IMR-90 (cell line): ENCODE measurements around the gene SH2B2. TPM values are rescaled to one million over a fixed set of nuclear protein-coding genes. Genes with fewer than 3 reads are reported as not detected.

Source experiments
- ATAC-seq: fragments of 200-7000 bp; cut with Tn5 transposase; 2 replicates; pipeline ENCODE4 v1.9.1; 2020; ENCODE audit warnings: low read depth, mild to moderate bottlenecking, moderate library complexity
- BruUV-seq: library from RNA; stranded (reverse); fragments of 400-500 nt; replicated peaks from 2 replicates; lab custom pipeline; 2021; lab: Mats Ljungman, UMichigan
- CTCF ChIA-PET: fragments of 300-600 bp; formaldehyde crosslinking; extraction: SDS; loops from one replicate; lab custom pipeline; 2021; ENCODE audit warnings: antibody characterized with exemption; lab: Yijun Ruan, JAX
- POLR2A ChIA-PET: fragments of 300-600 bp; sonication (Branson Sonifier 250); formaldehyde crosslinking; loops from one replicate; lab custom pipeline; 2022; ENCODE audit warnings: antibody characterized with exemption; ENCODE audit not compliant: unreplicated experiment; lab: Charles Lee
- DNase-seq: peaks from one replicate; pipeline ENCODE4 v3.0.0; 2013
- H2AFZ ChIP-seq: replicated peaks from 2 replicates; pipeline ENCODE3; 2013; ENCODE audit warnings: low read length, mild to moderate bottlenecking; ENCODE audit not compliant: poor library complexity
- H2AK5ac ChIP-seq: 2 replicates; pipeline ENCODE4 v1.6.1; 2013; ENCODE audit warnings: low read depth, low read length, inconsistent platforms
- H2AK9ac ChIP-seq: replicated peaks from 2 replicates; pipeline ENCODE3; 2013; ENCODE audit warnings: mild to moderate bottlenecking, low read depth, low read length, moderate library complexity; ENCODE audit not compliant: poor library complexity
- H2BK120ac ChIP-seq: 2 replicates; pipeline ENCODE4 v1.6.1; 2013; ENCODE audit warnings: low read depth, low read length, inconsistent platforms
- H2BK15ac ChIP-seq: 3 replicates; pipeline ENCODE4 v1.6.1; 2013; ENCODE audit warnings: low read depth, low read length, inconsistent platforms
- H2BK20ac ChIP-seq: 2 replicates; pipeline ENCODE4 v1.6.1; 2013; ENCODE audit warnings: low read depth, mild to moderate bottlenecking, inconsistent platforms, low read length, moderate library complexity
- H2BK5ac ChIP-seq: 2 replicates; pipeline ENCODE4 v1.6.1; 2013; ENCODE audit warnings: mild to moderate bottlenecking, low read depth, low read length, inconsistent platforms; ENCODE audit not compliant: poor library complexity, severe bottlenecking
- H3K14ac ChIP-seq: replicated peaks from 2 replicates; pipeline ENCODE4 v1.6.1; 2013; ENCODE audit warnings: low read depth, low read length, inconsistent platforms
- H3K18ac ChIP-seq: 2 replicates; pipeline ENCODE4 v1.6.1; 2013; ENCODE audit warnings: low read depth, low read length, control low read depth
- H3K23ac ChIP-seq: 2 replicates; pipeline ENCODE4 v1.6.1; 2013; ENCODE audit warnings: low read depth, low read length, inconsistent platforms
- H3K27ac ChIP-seq: 2 replicates; pipeline ENCODE4 v1.5.1; 2013; ENCODE audit warnings: mild to moderate bottlenecking, control low read depth, low read length; ENCODE audit not compliant: insufficient read depth
- H3K27me3 ChIP-seq: 2 replicates; pipeline ENCODE4 v1.6.1; 2013; ENCODE audit warnings: low read length; ENCODE audit not compliant: control insufficient read depth, insufficient read depth
- H3K36me3 ChIP-seq: 2 replicates; pipeline ENCODE4 v1.6.1; 2013; ENCODE audit warnings: low read length, mixed read lengths; ENCODE audit not compliant: control insufficient read depth, insufficient read depth
- H3K4ac ChIP-seq: 2 replicates; pipeline ENCODE4 v1.6.1; 2013; ENCODE audit warnings: low read depth, low read length, inconsistent platforms
- H3K4me1 ChIP-seq: 2 replicates; pipeline ENCODE4 v1.6.1; 2013; ENCODE audit warnings: low read length, mixed read lengths; ENCODE audit not compliant: control insufficient read depth, insufficient read depth
- H3K4me2 ChIP-seq: 2 replicates; pipeline ENCODE4 v1.6.1; 2013; ENCODE audit warnings: low read depth, mild to moderate bottlenecking, control low read depth, low read length, moderate library complexity
- H3K4me3 ChIP-seq: 2 replicates; pipeline ENCODE4 v1.5.1; 2013; ENCODE audit warnings: low read depth, mild to moderate bottlenecking, control low read depth, low read length, moderate library complexity; ENCODE audit not compliant: insufficient read depth
- H3K56ac ChIP-seq: 2 replicates; pipeline ENCODE4 v1.6.1; 2013; ENCODE audit warnings: low read length, inconsistent platforms; ENCODE audit not compliant: insufficient read depth; ENCODE audit errors: extremely low read depth
- H3K79me1 ChIP-seq, 2 experiments: 2 replicates each; pipeline ENCODE4 v1.6.1; 2013; ENCODE audit warnings: low read length in 2 of 2, inconsistent platforms in 1 of 2, low read depth in 1 of 2
- H3K9ac ChIP-seq: 2 replicates; pipeline ENCODE4 v1.6.1; 2013; ENCODE audit warnings: low read depth, low read length, control low read depth
- H3K9me1 ChIP-seq: 2 replicates; pipeline ENCODE4 v1.6.1; 2013; ENCODE audit warnings: low read length, inconsistent platforms; ENCODE audit not compliant: insufficient read depth
- H3K9me3 ChIP-seq: 2 replicates; pipeline ENCODE4 v1.6.1; 2013; ENCODE audit warnings: low read length; ENCODE audit not compliant: control insufficient read depth, insufficient read depth
- H4K20me1 ChIP-seq: 2 replicates; pipeline ENCODE4 v1.6.1; 2013; ENCODE audit warnings: low read length, inconsistent platforms; ENCODE audit not compliant: insufficient read depth
- H4K5ac ChIP-seq: 2 replicates; pipeline ENCODE4 v1.6.1; 2013; ENCODE audit warnings: mild to moderate bottlenecking, low read depth, low read length, control low read depth
- H4K8ac ChIP-seq, 2 experiments: 2 replicates each; pipeline ENCODE4 v1.6.1; 2013; ENCODE audit warnings: low read depth in 2 of 2, low read length in 2 of 2, control low read depth in 1 of 2, inconsistent platforms in 1 of 2
- H4K91ac ChIP-seq: 2 replicates; pipeline ENCODE4 v1.6.1; 2013; ENCODE audit warnings: low read depth, low read length, inconsistent platforms; ENCODE audit not compliant: insufficient read depth
- BHLHE40 ChIP-seq: fragments of 150-350 bp; IDR thresholded peaks from 2 replicates; pipeline ENCODE4 v1.6.1; 2016; ENCODE audit warnings: mild to moderate bottlenecking, low read depth, low read length
- CHD1 ChIP-seq: IDR thresholded peaks from 2 replicates; pipeline ENCODE4 v1.6.1; 2012; ENCODE audit warnings: low read depth, low read length, improper control_type of control experiment
- FOS ChIP-seq: fragments of 150-350 bp; IDR thresholded peaks from 2 replicates; pipeline ENCODE4 v1.6.1; 2016; ENCODE audit warnings: low read depth, low read length
- MXI1 ChIP-seq: IDR thresholded peaks from 2 replicates; pipeline ENCODE4 v1.6.1; 2012; ENCODE audit warnings: low read depth, mild to moderate bottlenecking, low read length, moderate library complexity, borderline replicate concordance
- NFE2L2 ChIP-seq: fragments of 150-350 bp; IDR thresholded peaks from 2 replicates; pipeline ENCODE4 v1.6.1; 2016; ENCODE audit warnings: low read depth, mild to moderate bottlenecking, low read length
- RAD21 ChIP-seq: IDR thresholded peaks from 2 replicates; pipeline ENCODE4 v1.6.1; 2012; ENCODE audit warnings: low read length, improper control_type of control experiment
- RCOR1 ChIP-seq: IDR thresholded peaks from 2 replicates; pipeline ENCODE4 v1.6.1; 2012; ENCODE audit warnings: mild to moderate bottlenecking, low read length, improper control_type of control experiment; ENCODE audit not compliant: insufficient replicate concordance
- RFX5 ChIP-seq: IDR thresholded peaks from 2 replicates; pipeline ENCODE4 v1.8.0; 2012; ENCODE audit warnings: low read depth, mild to moderate bottlenecking, low read length, moderate library complexity
- WGBS, 2 experiments: methylation state at CpG; one replicate each; pipeline versions ENCODE4 v1.1.5 to v1.1.7; 2013; ENCODE audit warnings: missing lambda C conversion rate in 2 of 2; ENCODE audit not compliant: insufficient read length in 1 of 2; ENCODE audit errors: extremely low coverage in 2 of 2; 5-methylcytosine and 5-hydroxymethylcytosine counted together
- dilution Hi-C: fragments of 300-500 bp; cut with HindIII; formaldehyde crosslinking; loops from one replicate; pipeline ENCODE4 v1.14.3; 2018; ENCODE audit warnings: low sequenced_read_pairs; ENCODE audit not compliant: unreplicated experiment
- in situ Hi-C: fragments of 300-500 bp; cut with MboI; formaldehyde crosslinking; loops from 3 replicates; pipeline ENCODE4 v1.14.3; 2019; ENCODE audit warnings: low sequenced_read_pairs, inconsistent platforms, mixed read lengths
- intact Hi-C: fragments of 100-400 bp; cut with micrococcal nuclease; formaldehyde crosslinking; loops from 2 replicates; pipeline ENCODE4 v1.10.0; 2022
- polyA plus RNA-seq, 3 experiments: library from polyadenylated mRNA; depleted of rRNA; stranded (reverse); fragments of >200 nt; gene quantifications; 2 replicates each; pipeline ENCODE4 v1.2.3, GENCODE V29; 2012; ENCODE audit warnings: low replicate concordance in 1 of 3
- total RNA-seq: library from RNA; depleted of rRNA; stranded (reverse); fragments of >200 nt; gene quantifications from 2 replicates; pipeline ENCODE4 v1.2.3, GENCODE V29; 2012

Gene SH2B2
- total and polyA plus RNA-seq, 2 of the 4 experiments (the other 2 are of a cell fraction): 0.36 to 0.99 TPM

DNA sequence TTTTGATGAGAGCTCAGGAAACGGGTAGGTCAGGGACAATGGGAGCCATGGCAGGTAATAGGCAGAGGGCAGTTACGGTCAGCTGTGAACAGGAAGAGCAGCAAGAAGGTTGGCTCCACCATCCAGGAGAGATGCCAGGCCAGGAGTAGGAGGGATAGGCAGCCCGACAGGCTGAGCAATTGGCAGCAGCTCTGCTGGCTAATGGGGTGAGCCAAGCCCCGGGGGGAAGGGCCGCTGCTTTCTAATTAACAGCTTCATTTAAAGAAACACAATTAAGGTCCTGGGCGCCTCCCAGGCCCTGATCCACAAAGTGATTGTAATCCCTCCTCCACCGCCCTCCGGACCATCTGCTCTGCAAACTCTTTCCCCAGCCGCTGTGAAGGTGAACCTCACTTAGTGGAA, 23.7 kb downstream of the SH2B2 start (continued):
- TF ChIP-seq BHLHE40 (no peak), RAD21 (no peak), MXI1 (no peak), FOS (no peak)

DNA sequence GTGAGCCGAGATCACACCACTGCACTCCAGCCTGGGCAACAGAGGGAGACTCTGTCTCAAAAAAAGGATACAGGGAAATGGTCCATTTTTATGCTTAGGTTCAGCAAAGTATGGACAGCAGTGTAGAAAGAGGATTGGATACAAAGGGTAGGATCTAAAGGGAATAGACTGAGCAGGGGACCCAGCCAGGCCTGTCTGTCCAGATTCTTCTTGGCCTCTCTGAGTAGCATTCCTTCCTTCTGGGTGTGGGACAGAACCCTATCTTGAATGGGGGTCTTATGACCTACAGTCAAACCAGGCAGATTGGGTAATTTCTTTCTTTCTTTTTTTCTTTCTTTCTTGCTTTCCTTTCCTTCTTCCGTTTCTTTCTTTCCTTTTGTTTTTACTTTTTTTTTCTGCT, 25.6 kb downstream of the SH2B2 start:
- dilution Hi-C loops: no loop called here
- in situ Hi-C loops: no loop called here
- Histone ChIP-seq H3K4ac (no peak overlapping the region), H4K8ac (no peak overlapping the region), H3K4me3 (no peak overlapping the region), H3K9me1 (peaks cover 10% of the 10 kb centered on the region), H2BK5ac (no peak overlapping the region), H3K4me1 (peaks cover 3% of the 10 kb centered on the region), H3K23ac (no peak overlapping the region), H3K36me3 (peaks cover 3% of the 10 kb centered on the region; the same call in 1 of the 2 replicates), H2AK5ac (no peak overlapping the region), H3K9me3 (no peaks in the 10 kb centered on the region), H3K18ac (no peak overlapping the region), H3K79me1 (no peaks in the 10 kb centered on the region), H2AK9ac (no peak overlapping the region), H3K4me2 (no peak overlapping the region), H3K27ac (no peak overlapping the region), H4K91ac (no peak overlapping the region), H2BK15ac (no peak overlapping the region), H2BK20ac (no peak overlapping the region), H3K14ac (no peak overlapping the region), H2AFZ (no peak overlapping the region), H3K9ac (no peak overlapping the region), H2BK120ac (no peak overlapping the region), H3K56ac (no peak overlapping the region), H3K27me3 (no peaks in the 10 kb centered on the region), H4K5ac (no peak overlapping the region), H4K20me1 (no peaks in the 10 kb centered on the region)
- intact Hi-C loops: no loop called here
- 100% methylated on average over 2 of the region's 2 CpGs; no CpG with 5 or more reads in 1 of the 2 experiments for WGBS, 2 experiments
- DNase-seq (no peak), ATAC-seq (no peak)
- no TSS peak for BruUV-seq
- CTCF ChIA-PET: no interaction called here
- TF ChIP-seq BHLHE40 (no peak), RFX5 (no peak), RCOR1 (no peak), MXI1 (no peak), NFE2L2 (no peak), CHD1 (no peak)
- POLR2A ChIA-PET: no interaction called here
